Measurements from ENCODE around the gene SELENON.

The SELENON gene

GRCh38 chr1:25779388-25779787, 20.6 kb upstream of the SELENON start:
- no peak for DNase-seq (ENCODE audit: extremely low read depth, low read depth)
- no peak for TF ChIP-seq CTCF (IDR thresholded peaks at IDR 0.05; ENCODE audit: low read depth, low read length)

GRCh38 chr1:25779894-25780293, 20.1 kb upstream of the SELENON start:
- TF ChIP-seq CTCF (IDR thresholded peaks at IDR 0.05; ENCODE audit: low read depth, low read length) = no peak
- DNase-seq (ENCODE audit: extremely low read depth, low read depth) = no peak

GRCh38 chr1:25780318-25781129, 19.5 kb upstream of the SELENON start:
- DNase-seq (ENCODE audit: extremely low read depth, low read depth) = no peak
- TF ChIP-seq CTCF (IDR thresholded peaks at IDR 0.05; ENCODE audit: low read depth, low read length) = no peak

- no peak for TF ChIP-seq CTCF (IDR thresholded peaks at IDR 0.05; ENCODE audit: low read depth, low read length)
- no peak for DNase-seq (ENCODE audit: extremely low read depth, low read depth)
Measured at GRCh38 chr1:25781130-25781433, 18.9 kb upstream of the SELENON start.

- no peak for DNase-seq (ENCODE audit: extremely low read depth, low read depth)
- TF ChIP-seq CTCF (IDR thresholded peaks at IDR 0.05; ENCODE audit: low read depth, low read length) = no peak
Measured at GRCh38 chr1:25782608-25783201, 17.3 kb upstream of the SELENON start.

GRCh38 chr1:25784575-25785051, 15.4 kb upstream of the SELENON start:
- no peak for TF ChIP-seq CTCF (IDR thresholded peaks at IDR 0.05; ENCODE audit: low read depth, low read length)
- DNase-seq (ENCODE audit: extremely low read depth, low read depth) = no peak

GRCh38 chr1:25785333-25786067, 14.5 kb upstream of the SELENON start:
- no peak for TF ChIP-seq CTCF (IDR thresholded peaks at IDR 0.05; ENCODE audit: low read depth, low read length)
- DNase-seq (ENCODE audit: extremely low read depth, low read depth) = no peak
